ENCODE results near the gene LDHD.

DNA sequence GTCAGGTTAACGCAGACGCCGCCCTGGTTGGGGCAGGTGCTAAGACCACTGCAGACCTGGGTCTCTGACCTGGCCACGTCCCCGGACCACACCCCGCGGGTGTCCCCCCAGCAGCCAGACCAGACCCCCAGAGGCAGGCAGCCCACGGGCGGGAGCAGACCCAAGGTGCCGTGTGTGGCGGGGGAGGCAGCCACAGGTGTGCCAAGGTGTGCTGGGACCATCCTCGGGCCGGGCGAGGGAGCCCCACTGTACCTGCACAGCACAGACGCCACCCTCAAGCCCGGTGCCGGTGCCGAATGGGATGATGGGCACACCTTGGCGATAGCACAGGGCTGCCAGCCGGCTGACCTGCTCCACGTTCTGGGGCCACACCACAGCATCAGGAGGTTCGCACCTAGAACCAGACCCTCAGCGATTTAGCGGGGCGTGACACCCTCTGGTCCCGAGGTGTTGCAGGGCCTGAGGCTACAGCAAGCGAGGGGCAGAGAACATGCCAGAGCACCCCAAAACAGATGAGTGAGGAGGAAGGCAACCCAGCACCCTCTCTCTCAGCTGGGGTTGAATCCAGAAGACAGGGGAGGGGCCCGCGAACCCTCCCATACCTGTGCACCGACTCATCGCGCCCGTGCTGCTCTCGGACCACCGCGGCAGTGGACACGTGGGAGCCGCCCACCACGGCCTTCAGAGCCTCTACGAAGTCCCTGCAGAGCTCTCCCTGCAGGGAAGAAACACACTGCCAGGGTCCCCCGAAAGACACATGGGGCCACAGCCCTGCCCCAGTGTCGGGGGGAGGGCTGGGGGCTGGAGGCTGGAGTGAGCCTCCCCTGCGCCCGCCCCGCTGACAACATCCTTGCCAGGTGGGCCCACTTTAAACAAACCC lies 1.4 kb downstream of the LDHD start:
- TF ChIP-seq EZH2phosphoT487 (IDR thresholded peaks at IDR 0.05; ENCODE audit: low read depth, severe bottlenecking, unreplicated experiment) (no peak), CTCF (IDR thresholded peaks at IDR 0.05; ENCODE audit: poor library complexity) (no peak)

Measured in hepatocyte (in vitro differentiated cells).